ENCODE results near the gene EEF1A1. TPM values are rescaled to one million over a fixed set of nuclear protein-coding genes. Genes with fewer than 3 reads are reported as not detected.
"Not testable (repeated sequence)": the region's sequence is repeated elsewhere in the genome, so short reads cannot be mapped to it uniquely, and the experiment has no call there.

The EEF1A1 gene
- total RNA-seq, 1 donor from 2014 or later: 6,372 TPM

- H3K27ac Mint-ChIP-seq (ENCODE audit: unreplicated experiment): no peak overlapping the region
- TF ChIP-seq CTCF (IDR thresholded peaks at IDR 0.05; ENCODE audit: partially characterized antibody, unreplicated experiment): no peak
- no peak for DNase-seq
- H3K4me3 Mint-ChIP-seq (ENCODE audit: unreplicated experiment): no peak overlapping the region
- H3K9me3 Mint-ChIP-seq (ENCODE audit: unreplicated experiment): no peaks in the 10 kb centered on the region
- no peaks in the 10 kb centered on the region for H3K4me1 Mint-ChIP-seq (ENCODE audit: low read depth, unreplicated experiment)
- H3K36me3 Mint-ChIP-seq (ENCODE audit: unreplicated experiment): no peaks in the 10 kb centered on the region
- H3K27me3 Mint-ChIP-seq (ENCODE audit: unreplicated experiment): no peaks in the 10 kb centered on the region
These were observed 38.0 kb upstream of the EEF1A1 start for GRCh38 chr6:73558624-73559398.

GRCh38 chr6:73556836-73557235, 36.0 kb upstream of the EEF1A1 start:
- no peaks in the 10 kb centered on the region for H3K4me1 Mint-ChIP-seq (ENCODE audit: low read depth, unreplicated experiment)
- DNase-seq: no peak

GRCh38 chr6:73555380-73555949, 34.6 kb upstream of the EEF1A1 start:
- not testable (repeated sequence) for H3K27me3 Mint-ChIP-seq (ENCODE audit: unreplicated experiment); H3K27ac Mint-ChIP-seq (ENCODE audit: unreplicated experiment); H3K36me3 Mint-ChIP-seq (ENCODE audit: unreplicated experiment); H3K4me1 Mint-ChIP-seq (ENCODE audit: low read depth, unreplicated experiment); H3K4me3 Mint-ChIP-seq (ENCODE audit: unreplicated experiment); H3K9me3 Mint-ChIP-seq (ENCODE audit: unreplicated experiment); DNase-seq

More at GRCh38 chr6:73556836-73557235, 36.0 kb upstream of the EEF1A1 start:
- Mint-ChIP-seq H3K27me3 (ENCODE audit: unreplicated experiment) (no peaks in the 10 kb centered on the region), H3K4me3 (ENCODE audit: unreplicated experiment) (no peak overlapping the region), H3K27ac (ENCODE audit: unreplicated experiment) (no peak overlapping the region), H3K9me3 (ENCODE audit: unreplicated experiment) (no peaks in the 10 kb centered on the region), H3K36me3 (ENCODE audit: unreplicated experiment) (no peaks in the 10 kb centered on the region)
- TF ChIP-seq CTCF (IDR thresholded peaks at IDR 0.05; ENCODE audit: partially characterized antibody, unreplicated experiment): no peak

GRCh38 chr6:73551115-73551514, 30.3 kb upstream of the EEF1A1 start:
- not testable (repeated sequence) for H3K9me3 Mint-ChIP-seq (ENCODE audit: unreplicated experiment); H3K4me1 Mint-ChIP-seq (ENCODE audit: low read depth, unreplicated experiment); H3K36me3 Mint-ChIP-seq (ENCODE audit: unreplicated experiment); H3K27me3 Mint-ChIP-seq (ENCODE audit: unreplicated experiment); H3K27ac Mint-ChIP-seq (ENCODE audit: unreplicated experiment); H3K4me3 Mint-ChIP-seq (ENCODE audit: unreplicated experiment); DNase-seq

- Mint-ChIP-seq H3K27me3 (ENCODE audit: unreplicated experiment) (no peaks in the 10 kb centered on the region), H3K4me3 (ENCODE audit: unreplicated experiment) (no peak overlapping the region), H3K9me3 (ENCODE audit: unreplicated experiment) (no peaks in the 10 kb centered on the region), H3K4me1 (ENCODE audit: low read depth, unreplicated experiment) (no peaks in the 10 kb centered on the region), H3K27ac (ENCODE audit: unreplicated experiment) (no peak overlapping the region), H3K36me3 (ENCODE audit: unreplicated experiment) (no peaks in the 10 kb centered on the region)
- DNase-seq: no peak
- no peak for TF ChIP-seq CTCF (IDR thresholded peaks at IDR 0.05; ENCODE audit: partially characterized antibody, unreplicated experiment)
These were observed 27.9 kb upstream of the EEF1A1 start for GRCh38 chr6:73548458-73549446.

All from glutamatergic neuron (in vitro differentiated cells).